Hippocampal formation (tissue), 2 donors: ENCODE results near the gene MPND.

Experiments
- DNase-seq, 2 donors: peaks; one replicate each; lab custom pipeline; 2025; lab: John Stamatoyannopoulos, UW

Gene MPND

DNA sequence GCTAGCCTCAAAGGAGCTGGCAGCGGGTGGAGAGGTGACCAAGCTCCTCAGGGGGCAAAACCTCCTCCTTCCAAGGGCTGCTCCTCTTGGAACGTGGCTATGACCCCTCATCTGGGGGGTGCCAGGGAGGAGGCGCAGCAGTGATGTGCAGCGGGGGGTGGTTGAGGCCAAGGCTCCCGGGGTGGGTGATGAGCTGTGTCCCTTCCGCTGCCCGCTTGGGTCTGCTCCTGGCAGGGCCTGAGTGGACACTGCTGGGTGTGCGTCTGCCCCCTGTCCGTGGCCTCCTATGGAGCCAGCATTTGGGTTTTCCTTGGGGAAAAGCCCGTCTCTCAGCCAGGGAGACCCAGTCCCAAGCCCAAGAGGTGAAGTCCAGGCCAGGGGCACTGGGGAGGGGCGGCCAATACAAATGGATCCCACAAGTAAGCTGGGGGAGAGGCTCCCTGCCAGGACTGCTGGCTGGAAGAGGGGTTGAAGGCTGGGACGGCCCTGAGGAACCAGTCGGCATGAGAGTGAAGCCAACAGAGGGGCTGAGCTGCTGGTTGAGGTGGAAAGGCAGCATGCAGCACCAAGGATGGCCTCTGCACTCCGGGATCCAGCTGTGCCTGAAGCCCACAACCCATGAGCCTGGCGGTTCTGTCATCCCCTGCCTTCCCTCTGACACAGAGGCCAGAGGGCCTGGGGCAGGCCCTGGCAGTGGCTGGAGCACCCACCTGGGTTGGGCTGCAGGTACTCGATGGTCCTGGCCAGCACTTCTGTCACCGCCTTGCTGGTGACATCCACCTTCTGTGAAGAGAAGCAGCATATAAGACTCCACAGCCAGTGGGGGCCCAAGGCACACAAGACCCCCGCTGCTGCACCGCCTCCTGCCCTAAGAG lies 22.7 kb downstream of the MPND start:
- no peak for DNase-seq

DNA sequence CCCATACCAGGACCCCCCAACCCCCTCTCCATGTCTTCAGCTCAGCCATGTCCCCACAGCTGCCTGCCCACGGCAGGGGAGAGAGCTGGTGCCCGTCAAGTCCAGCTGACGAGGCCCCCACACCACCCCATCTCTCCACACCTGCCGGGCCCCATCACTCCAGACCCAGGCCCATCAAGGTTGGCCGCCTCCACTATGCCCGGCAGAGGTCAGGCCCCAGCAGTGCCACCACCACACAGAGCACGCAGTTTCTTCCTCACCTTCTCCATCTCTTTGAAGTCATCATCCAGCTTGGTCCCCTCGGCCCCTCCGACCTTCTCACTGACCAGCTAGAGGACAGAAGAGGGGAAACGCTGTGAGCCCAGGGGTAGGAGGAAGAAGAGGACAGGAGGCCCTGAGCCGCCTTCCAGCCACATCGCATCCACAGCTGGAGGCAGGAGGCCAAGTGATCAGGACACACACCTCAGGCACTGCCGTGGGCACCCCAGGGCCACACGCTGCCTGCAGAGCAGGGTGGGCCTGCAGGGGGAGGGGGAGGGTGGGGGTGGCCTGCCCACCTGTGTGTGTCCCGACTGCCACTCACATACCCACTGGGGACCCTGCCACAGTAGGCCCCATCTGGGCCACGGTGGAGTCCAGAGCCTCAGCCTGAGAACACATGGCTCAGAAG lies 23.4 kb downstream of the MPND start:
- DNase-seq = no peak

DNA sequence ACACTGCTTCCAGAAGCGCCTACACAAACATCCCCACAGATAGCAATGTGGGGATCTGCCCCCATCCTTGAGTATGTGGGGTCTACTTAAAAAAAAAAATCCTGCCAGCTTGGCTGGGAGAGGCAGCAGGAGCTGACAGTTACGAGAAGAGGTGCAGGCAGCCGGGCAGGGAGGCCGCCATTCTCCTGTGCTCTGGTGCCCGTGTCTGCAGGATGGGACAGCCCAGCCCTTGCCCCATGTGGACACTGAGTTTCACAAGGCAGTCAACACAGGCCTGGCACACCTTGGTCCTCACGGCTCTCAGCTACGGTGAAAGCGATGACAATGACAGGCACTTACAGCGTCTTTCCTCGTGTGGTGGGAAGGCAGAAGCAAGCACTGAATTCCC lies 24.0 kb downstream of the MPND start:
- no peak for DNase-seq

DNA sequence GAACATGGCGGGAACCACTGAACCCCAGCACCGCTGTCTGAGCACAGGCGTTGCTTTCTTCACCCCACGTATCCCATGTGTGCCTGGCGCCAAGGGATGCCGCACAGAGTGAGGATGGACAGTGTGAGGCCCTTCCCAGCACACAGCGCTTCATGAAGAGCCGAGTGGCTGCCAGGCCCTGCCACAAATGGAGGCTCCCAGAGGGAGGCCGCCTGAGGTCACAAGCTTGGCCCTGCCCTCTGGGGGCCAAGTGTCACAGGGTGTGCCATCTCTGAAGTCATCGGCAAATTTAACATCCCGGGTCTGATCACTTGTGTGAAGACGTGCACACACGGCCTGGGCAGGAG lies 24.4 kb downstream of the MPND start:
- DNase-seq = no peak

DNA sequence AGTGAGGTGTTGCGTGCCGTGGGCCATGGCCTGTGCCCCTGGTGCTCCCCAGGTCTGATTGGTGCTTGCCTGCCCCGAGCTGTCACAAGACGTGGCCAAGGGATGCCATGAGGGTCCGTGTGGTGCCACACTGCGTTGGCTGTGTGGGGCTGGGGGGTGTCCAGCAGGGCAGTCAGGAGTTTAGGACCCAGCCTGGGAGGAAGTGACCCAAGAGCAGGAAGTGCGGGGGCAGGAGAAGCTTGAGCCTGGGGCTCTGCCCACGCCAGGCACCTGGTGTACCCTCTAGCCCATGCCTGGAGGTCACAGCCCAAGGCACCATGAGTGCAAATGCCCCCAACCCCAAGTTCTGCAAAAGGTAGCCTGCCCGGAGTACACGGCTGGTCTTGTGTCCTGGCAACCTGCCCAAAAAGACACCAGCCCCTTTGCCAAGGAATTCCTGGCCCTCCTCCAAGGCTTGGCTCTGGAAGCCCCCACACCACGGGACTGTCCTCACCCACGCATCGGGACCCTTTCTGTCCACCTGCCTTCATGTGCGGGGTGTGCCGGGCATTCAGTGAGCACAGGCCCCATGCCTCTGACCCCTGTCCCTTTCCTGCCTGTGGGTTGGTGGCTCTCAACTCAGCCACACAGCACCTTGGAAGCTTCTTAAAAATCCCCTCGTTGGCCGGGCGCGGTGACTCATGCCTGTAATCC lies 24.9 kb downstream of the MPND start:
- no peak for DNase-seq

DNA sequence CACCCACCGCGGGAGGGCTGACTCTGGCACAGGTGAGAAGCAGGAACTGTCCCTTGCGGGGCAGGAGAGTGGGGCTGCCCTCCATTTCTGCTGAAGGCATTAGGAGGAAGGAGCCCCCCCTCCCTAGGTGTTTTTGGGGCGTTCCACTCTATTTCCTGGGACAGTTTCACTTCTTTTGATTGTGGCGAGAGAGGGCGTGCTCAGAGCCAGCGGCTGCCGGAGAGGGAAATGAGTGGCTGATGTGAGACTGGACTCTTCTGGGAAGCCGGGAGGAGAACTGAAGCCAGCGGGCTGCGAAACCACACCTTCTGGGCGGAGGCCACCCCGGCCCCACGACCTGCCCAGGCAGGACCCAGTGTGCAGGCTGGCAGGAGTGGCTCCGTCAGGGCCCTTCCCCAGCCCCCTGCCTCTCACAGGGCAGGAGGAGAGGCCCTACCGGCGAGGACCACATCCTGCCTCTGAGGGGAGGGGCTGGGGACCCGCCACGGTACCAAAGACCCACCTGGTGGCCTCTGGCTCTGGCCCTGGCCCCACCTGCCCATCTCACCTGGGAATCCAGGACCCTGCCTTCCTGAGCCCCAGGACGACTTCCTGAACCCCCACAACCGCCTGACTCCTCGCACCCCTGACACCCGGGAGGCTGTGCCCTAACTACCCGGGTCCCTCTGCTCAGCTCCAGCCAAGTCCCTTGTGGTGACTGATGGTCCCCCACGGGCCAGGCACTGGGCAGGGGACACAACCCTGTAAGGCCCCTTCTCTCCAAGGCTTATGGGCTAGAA lies 25.9 kb downstream of the MPND start:
- no peak for DNase-seq

DNA sequence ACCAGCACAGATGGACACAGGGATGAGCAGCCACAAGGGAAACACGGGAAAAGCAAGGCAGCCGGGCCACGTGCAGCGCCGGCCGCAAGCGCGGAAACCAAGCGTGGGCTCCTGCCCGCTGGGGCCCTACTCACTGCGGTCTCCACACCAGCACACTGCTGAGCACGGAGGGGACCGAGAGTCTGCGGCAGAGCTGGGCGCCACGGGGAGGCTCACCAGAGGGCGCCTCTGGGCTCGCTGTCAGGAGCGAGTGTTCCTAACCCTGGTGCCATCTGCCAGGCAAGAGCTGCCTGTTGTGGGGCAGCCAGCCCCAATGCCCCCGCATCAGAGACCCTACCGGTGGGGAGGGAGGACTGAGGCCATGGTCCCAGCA lies 26.5 kb downstream of the MPND start:
- DNase-seq = peak; percentile 33 to 64

DNA sequence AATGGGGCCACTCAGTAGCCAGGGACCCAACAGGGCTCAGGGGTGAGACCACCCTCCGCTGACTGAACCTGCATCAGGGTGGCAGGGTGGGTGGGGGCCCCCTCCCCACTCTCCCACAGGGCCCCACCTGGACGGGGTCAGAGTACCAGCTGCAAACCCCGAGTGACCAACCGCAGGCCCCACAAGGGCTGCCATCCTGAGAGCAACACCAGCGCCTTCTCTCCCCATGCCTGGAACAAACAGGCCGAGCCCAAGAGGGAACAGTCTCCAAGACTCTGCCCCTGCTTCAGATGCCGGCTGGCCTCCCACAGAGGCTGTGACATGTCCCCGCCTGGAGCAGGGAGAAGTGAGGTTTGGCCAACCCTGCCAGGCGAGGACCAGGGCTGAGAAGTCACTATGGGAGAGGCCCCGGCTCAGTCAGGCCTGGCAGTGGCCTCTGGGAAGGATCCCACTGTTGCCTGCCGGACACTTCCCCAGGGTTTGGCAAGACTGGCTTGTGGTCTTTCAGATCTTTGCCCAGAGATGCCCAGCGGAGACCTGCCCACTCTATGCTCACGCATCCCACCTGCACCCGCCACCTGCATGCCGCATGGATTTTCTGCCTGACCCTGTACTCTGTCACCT lies 27.2 kb downstream of the MPND start:
- DNase-seq = no peak

DNA sequence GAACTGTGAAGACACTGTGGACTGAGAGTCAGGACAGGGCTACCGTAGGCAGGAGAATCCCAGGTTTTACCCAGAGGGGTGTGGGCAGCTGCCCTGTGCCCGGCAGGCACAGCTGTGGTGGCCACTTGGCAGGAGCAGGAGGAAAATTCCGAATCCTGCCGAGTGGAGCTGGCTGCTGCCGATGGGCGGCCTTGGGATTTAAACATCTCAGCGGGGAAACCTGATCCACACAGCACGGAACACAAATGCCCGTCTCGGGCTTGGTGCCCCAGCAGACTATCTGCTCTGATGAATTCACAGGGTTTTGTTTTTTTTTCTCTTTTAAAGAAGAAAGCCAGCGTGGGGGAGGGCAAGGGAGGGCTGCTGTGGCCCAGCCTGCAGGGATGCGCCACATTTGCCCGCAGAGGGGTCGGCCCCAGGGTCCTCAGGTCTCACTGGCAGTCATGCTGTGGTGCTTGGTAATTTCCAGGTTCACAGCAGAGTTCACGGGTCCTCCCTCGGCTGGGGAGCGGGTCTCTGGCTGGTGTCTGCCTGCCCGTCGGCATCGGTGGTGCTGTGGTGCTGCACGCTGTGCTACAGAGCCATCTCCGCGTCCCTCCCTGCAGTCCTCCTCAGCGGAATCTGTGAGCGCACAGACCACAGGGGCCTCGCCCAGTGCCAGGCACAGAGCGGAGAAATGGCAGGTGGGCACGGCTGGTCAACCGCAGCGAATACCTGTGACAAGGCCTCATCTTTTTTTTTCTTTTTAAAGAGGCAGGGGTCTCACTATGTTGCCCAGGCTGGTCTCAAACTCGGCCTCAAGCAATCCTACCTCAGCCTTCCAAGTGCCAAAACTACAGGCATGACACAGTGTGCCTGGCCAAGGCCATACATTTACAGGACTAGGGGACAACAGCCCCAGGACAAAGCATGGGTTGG lies 28.1 kb downstream of the MPND start:
- DNase-seq = no peak

DNA sequence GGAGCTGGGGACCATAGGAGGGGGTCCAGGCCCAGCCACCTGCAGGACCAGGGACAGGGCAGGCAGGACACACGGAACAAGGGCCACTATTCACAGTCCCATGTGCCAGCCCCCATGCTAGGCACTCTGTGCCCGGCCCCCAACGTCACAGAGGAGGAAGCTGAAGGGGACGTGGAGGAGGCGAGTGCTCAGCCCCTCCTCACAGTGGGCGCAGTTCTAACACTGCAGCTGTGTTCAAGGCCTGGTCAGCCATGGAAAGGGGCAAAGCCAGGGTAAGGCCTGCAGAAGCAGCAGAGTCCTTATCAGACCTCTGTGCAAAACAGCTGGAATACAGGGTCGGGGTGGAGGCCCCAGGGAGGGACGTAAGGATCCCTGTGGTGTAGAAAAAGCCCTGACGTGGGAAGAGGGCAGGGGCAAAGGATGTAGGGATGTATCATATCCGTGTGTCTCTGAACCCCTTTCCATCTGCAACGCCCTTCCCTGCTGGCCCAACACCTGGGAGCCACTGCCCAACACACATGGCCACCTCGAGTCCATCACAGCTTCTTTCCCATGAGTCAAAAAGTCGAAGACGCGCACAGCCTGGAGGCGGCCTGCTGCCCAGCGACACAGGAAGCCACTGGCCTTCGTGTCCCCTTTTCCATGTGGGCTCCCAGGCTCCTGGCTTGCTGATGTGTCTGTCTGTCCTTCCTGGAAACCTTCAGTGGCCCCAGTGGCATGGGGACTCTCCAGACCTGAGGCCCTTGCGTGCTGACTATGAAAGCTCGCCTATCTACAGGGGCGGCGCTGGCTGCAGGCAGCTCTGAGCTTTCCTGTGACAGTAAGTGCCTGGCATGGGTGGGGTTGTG lies 29.0 kb downstream of the MPND start:
- DNase-seq = no peak

DNA sequence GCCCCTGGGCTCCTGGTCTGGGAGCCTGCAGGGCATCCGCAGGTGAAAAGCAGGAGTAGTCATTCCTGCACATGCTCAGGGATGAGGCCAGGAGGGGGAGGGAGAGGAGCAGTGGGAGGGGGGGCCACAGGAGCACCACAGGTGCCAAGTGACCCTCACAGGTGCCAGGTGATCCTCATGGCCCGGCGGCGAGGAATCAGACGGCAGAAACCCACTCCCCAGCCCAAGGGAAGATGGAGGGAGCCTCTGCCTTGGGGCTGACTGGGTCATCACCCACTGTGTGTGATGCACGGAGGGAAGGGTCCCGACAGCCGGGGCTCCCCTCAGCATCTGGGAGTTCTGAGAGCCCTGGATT lies 29.6 kb downstream of the MPND start:
- DNase-seq = no peak

DNA sequence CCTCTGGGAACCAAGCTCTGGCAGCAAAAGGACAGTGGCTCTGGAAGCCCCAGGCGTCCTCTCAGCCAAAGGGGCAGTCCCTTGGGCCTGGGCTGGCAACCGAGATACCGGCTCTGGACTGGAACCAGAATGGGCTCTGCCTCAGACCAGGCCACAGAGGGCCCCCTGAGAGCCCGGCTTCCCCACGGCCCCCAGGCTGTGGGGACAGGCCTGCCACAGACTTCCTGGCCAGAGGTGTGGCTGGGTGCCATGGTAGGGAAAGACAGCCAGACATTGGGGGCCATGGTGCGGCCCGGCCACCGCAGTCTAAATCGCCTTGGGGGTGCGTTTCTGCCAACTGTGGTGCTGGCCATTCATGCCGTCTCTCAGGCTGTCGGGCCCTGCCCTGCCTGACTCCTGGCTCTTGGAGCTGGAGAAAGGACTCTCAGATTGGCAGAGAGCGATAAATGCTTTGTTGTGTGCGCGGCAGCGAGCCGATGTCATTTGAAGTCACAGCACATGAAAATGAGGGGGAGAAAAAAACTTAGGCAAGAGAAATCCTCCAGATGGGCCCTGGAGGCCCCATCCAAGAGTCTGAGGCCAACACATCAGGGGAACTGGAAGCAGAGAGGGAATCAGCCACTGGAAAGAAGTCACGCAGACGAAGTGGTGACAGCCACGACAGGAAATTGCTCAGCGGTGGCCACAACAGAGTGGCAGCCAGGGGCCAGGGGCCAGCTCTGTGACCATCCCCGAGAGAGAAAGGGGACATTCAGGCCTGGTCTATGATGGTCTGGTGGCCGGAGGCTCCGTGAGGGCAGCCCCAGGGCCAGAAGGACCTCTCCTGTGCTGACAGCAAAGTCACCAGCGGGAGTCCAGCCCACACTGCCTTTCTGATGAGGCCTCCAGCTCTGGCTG lies 30.5 kb downstream of the MPND start:
- peak; percentile 63 to 66 for DNase-seq

DNA sequence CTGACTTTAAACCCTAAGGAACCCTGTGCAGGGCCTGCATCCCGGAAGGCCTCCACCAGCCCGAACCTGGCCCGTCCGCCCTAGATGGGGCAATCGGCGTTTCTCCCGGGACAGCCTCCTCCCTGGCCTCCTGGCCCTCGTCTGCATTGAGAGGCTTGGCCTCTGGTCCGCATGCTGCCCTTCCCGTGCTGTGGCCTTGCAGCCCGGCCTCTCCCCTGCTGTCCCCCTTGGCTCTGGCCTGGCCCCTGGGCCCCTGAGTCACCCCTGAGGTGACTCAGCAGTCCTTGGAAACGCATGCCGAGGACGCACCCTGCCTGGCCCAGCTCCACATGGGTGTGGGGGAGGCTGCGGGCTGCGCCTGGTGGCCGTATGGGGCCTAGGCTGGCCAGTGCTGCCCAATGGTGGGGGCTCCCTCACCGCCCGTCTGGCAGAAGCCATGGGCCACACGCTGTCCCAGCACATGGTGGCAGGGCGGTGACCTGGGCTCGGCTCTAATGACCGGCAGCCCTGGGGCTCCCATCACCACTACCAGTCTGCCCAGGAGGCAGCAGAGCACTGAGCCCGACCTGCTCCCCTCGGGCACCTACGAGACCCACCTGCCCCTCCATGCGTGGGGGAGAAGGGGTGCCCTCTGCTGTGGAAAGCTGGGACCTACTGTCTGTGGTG lies 31.3 kb downstream of the MPND start:
- no peak for DNase-seq

DNA sequence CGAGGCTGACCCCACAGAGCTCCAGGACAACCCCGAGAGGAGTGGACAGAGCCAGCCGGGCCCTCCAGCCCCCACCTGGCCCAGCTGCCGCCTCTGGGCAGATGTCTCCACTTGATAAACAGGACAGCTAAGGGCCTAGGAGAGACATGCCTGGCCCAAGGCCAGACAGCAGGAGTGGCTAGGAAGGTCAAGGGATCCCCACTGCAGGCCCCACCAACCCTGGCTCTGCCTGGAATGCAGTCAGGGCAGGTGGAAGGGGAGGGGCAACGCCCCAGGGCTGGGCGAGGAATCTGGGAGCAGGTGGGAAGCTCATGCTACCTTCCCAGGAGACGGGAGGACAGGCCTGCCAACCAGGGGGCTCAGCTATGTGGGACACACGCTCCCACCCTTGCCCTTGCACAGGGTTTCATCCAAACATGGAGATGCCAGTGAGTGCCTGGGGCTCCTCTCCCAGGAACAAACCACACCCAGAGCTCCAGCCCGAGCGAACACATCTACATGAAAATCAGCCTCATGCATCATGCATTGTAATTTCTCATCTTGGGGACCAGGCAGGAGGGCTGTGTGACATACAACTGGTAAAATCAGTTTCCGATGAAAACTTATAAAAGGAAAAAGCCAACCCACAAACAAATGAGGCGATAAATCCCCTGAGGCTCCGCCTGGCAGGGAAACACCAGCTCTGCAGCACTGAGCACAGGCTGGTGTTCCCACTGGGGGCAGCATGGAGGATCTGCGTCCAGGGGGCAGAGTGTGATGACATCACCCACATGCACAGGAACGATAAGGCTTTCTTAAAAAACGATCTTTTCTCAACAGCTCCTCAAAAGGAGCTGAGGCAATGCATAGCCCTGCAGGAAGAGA lies 32.0 kb downstream of the MPND start:
- DNase-seq = peak in 1 of 2 donors; percentile 29

DNA sequence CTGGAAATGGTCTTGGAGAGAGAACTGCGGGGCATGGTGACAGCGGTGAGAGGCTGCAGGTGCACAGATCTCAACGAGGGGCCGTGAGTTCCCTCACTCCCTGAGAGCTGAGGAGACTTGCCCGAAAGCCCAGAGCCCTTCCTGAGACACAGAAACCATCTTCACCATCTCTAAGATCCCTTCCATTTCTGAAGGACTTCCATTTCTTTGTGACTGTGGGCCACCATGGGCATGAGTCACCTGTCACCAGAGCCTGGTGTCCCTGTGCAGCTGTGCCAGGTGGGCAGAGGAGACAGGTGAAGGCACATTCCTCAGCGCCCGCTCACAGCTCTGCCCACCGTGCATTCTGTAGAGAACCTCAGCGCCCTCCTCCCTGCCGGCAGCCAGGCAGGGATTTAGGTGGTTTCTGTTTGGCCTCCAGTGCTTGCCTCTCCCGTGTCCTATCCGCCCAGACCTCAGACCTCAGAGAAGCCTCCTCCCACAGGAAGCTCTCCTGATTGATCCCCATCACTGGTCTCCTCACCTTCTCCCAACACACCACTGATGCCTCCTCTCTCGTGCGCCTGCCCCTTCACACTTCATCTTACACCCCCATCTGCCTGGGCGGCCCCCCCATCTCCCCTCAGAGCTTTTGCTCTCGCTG lies 32.8 kb downstream of the MPND start:
- no peak for DNase-seq

DNA sequence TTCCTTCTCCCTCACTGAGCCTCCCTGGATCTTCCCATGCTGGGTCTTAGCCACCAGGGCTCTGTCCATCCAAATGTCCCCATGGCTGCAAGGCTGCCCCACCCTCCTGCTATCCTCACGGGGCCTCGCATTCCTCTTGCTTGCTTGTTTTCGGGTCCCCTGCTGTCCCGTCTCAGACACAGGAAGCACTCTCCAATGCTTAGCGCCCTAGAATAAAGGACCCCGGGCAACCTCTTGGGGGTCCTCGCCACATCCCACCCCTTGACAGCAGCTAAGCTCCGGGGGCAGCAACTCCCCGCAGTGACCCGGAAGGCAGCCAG lies 33.3 kb downstream of the MPND start:
- DNase-seq = no peak
